ENCODE results near the gene RPS6KA4.

RPS6KA4 gene

GRCh38 chr11:64344787-64345186 lies 14.2 kb upstream of the RPS6KA4 start:
- H3K36me3 ChIP-seq, result no peaks in the 10 kb centered on the region
- TF ChIP-seq CTCF (IDR thresholded peaks at IDR 0.05; ENCODE audit: low read depth, low read length), result no peak
- no peaks in the 10 kb centered on the region for H3K4me1 ChIP-seq
- DNase-seq, result no peak
- no peaks in the 10 kb centered on the region for H3K27me3 ChIP-seq
- no peak overlapping the region for H3K4me3 ChIP-seq (ENCODE audit: low read depth, low read length)
- H3K9me3 ChIP-seq, result no peaks in the 10 kb centered on the region

- TF ChIP-seq CTCF (IDR thresholded peaks at IDR 0.05; ENCODE audit: low read depth, low read length), result no peak
- Histone ChIP-seq H3K9me3 (no peaks in the 10 kb centered on the region), H3K36me3 (no peaks in the 10 kb centered on the region), H3K4me1 (no peaks in the 10 kb centered on the region), H3K27me3 (no peaks in the 10 kb centered on the region), H3K4me3 (ENCODE audit: low read depth, low read length) (no peak overlapping the region)
- DNase-seq, result no peak
These were observed 11.6 kb upstream of the RPS6KA4 start for GRCh38 chr11:64347193-64347867.

GRCh38 chr11:64348383-64349024 lies 10.5 kb upstream of the RPS6KA4 start:
- no peaks in the 10 kb centered on the region for H3K36me3 ChIP-seq
- TF ChIP-seq CTCF (IDR thresholded peaks at IDR 0.05; ENCODE audit: low read depth, low read length), result no peak
- DNase-seq, result peak; percentile 3
- no peak overlapping the region for H3K4me3 ChIP-seq (ENCODE audit: low read depth, low read length)
- no peaks in the 10 kb centered on the region for H3K4me1 ChIP-seq
- H3K27me3 ChIP-seq, result no peaks in the 10 kb centered on the region
- H3K9me3 ChIP-seq, result no peaks in the 10 kb centered on the region

GRCh38 chr11:64349025-64349387 lies 10.0 kb upstream of the RPS6KA4 start:
- H3K9me3 ChIP-seq, result no peaks in the 10 kb centered on the region
- no peaks in the 10 kb centered on the region for H3K36me3 ChIP-seq
- TF ChIP-seq CTCF (IDR thresholded peaks at IDR 0.05; ENCODE audit: low read depth, low read length), result no peak
- no peak overlapping the region for H3K4me3 ChIP-seq (ENCODE audit: low read depth, low read length)
- no peaks in the 10 kb centered on the region for H3K4me1 ChIP-seq
- H3K27me3 ChIP-seq, result no peaks in the 10 kb centered on the region
- DNase-seq, result no peak

- H3K36me3 ChIP-seq, result no peaks in the 10 kb centered on the region
- H3K27me3 ChIP-seq, result no peaks in the 10 kb centered on the region
- H3K4me1 ChIP-seq, result no peaks in the 10 kb centered on the region
- H3K9me3 ChIP-seq, result no peaks in the 10 kb centered on the region
- no peak for DNase-seq
- H3K4me3 ChIP-seq (ENCODE audit: low read depth, low read length), result no peak overlapping the region
- TF ChIP-seq CTCF (IDR thresholded peaks at IDR 0.05; ENCODE audit: low read depth, low read length), result no peak
These were observed 9.6 kb upstream of the RPS6KA4 start for GRCh38 chr11:64349404-64349803.

GRCh38 chr11:64351136-64351631 lies 7.8 kb upstream of the RPS6KA4 start:
- Histone ChIP-seq H3K9me3 (no peaks in the 10 kb centered on the region), H3K36me3 (no peaks in the 10 kb centered on the region), H3K4me3 (ENCODE audit: low read depth, low read length) (no peak overlapping the region), H3K4me1 (no peaks in the 10 kb centered on the region), H3K27me3 (no peaks in the 10 kb centered on the region)
- DNase-seq, result no peak
- no peak for TF ChIP-seq CTCF (IDR thresholded peaks at IDR 0.05; ENCODE audit: low read depth, low read length)
